Smooth muscle cell of the pulmonary artery (primary cell): Measurements from ENCODE around the gene CDH22. TPM values are rescaled to one million over a fixed set of nuclear protein-coding genes. Genes with fewer than 3 reads are reported as not detected.

Source experiments
- total RNA-seq: library from RNA; depleted of rRNA; stranded (reverse); fragments of >200 nt; gene quantifications from 2 replicates; pipeline ENCODE4 v1.2.3, GENCODE V29; 2014

CDH22 gene, protein sequence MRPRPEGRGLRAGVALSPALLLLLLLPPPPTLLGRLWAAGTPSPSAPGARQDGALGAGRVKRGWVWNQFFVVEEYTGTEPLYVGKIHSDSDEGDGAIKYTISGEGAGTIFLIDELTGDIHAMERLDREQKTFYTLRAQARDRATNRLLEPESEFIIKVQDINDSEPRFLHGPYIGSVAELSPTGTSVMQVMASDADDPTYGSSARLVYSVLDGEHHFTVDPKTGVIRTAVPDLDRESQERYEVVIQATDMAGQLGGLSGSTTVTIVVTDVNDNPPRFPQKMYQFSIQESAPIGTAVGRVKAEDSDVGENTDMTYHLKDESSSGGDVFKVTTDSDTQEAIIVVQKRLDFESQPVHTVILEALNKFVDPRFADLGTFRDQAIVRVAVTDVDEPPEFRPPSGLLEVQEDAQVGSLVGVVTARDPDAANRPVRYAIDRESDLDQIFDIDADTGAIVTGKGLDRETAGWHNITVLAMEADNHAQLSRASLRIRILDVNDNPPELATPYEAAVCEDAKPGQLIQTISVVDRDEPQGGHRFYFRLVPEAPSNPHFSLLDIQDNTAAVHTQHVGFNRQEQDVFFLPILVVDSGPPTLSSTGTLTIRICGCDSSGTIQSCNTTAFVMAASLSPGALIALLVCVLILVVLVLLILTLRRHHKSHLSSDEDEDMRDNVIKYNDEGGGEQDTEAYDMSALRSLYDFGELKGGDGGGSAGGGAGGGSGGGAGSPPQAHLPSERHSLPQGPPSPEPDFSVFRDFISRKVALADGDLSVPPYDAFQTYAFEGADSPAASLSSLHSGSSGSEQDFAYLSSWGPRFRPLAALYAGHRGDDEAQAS
- not detected in 2 replicates for total RNA-seq

DNA sequence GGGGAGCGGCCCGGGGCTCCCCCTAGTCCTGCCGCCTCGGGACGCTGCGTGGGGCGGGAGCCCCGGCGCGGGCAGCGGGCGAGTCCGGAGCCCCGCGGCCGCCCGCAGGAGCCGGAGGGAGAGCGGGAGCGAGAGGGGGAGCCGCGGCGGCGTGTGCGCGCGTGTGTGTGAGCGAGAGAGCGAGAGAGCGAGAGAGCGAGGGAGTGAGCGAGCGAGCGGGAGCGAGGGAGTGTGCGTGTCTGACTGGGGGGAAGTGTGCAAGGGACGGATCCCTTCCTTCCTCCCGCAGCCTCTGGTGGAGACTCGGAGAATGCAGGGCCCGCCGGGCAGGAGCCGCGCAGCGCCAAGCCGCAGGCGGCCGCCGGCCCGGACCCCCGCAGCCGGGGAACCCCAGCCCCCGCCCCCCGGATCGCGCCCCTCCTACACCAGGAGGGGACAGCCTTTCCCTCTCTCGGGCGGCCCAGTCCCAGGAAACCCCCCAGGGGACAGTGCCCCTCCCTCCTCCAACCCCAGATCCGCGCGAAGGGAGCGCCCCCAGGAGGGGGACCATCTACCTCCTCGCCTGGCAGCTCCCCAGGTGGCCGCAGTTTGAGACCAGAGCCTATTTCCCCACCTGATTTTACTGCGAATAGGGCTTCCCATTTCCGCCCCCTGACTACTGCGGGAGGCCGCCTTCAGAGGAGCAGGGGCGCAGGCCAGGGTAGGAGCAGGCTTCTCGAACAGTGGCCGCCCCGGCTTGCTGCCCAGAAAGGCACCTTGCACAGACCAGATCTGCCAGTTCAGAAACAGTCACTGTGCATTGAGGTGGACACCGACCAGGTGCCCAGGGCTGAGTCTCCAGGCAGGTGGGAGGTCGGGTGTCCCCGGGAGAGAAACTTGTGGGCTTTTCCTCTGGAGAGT lies at the start of gene CDH22:
TSS of gene CDH22 (minus strand) at position 241 of the 900 bp plus-strand sequence. CDS start 57,204 bp downstream, outside the sequence.

Other genes starting within 250 kb of the CDH22 start
- gene NCOA5, start 218.5 kb downstream of the CDH22 start, total RNA-seq: 9.3 and 9.6 TPM in 2 replicates
- 1.1 and 8.8 TPM in 2 replicates for gene CD40, start 190.2 kb downstream of the CDH22 start, total RNA-seq
- gene ELMO2, start 98.1 kb upstream of the CDH22 start, total RNA-seq: 46.2 and 47.4 TPM in 2 replicates
- gene ZNF334, start 205.1 kb upstream of the CDH22 start, total RNA-seq: 0.83 and 3.9 TPM in 2 replicates
- not detected in 2 replicates for gene OCSTAMP, start 242.2 kb upstream of the CDH22 start, total RNA-seq